EL (cell line): ENCODE measurements around the gene TAS1R1.

Experiments
- DNase-seq: peaks from one replicate; pipeline ENCODE4 v3.0.0-alpha.2; 2016

The TAS1R1 gene

DNA sequence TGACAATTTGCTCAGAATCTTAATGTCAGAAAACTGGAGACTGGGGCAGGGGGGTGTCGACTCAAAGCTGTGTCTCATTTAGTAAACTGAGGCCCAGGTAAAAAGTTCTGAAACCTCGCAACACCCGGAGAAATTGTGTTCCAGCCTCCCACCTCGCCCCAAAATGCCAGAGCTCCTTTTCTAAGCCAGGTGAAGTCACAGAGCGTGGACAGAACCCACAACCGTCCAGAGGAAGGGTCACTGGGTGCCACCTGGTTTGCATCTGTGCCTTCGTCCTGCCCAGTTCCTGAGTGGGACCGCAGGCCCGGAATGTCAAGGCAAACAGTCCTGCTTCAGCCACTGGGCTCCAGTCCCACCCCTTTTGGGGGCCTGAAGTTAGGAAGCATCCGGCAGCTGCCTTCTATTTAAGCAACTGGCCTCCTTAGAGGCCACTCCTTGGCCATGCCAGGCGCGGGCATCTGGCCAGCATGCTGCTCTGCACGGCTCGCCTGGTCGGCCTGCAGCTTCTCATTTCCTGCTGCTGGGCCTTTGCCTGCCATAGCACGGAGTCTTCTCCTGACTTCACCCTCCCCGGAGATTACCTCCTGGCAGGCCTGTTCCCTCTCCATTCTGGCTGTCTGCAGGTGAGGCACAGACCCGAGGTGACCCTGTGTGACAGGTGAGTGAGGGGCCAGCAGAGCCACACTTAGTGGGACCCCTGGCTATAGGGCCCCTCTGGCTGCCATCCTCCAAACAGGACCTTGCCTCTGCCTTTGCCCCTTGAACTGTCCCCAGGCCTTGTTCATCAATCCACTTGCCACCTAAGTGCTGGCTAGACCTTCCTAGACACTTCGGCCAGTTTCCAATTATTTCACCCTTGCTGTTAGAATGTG, at the start of gene TAS1R1:
Gene TAS1R1, plus strand, starts transcription at position 401 of the 872 bp plus-strand sequence. Its CDS starts 67 bp downstream, at position 468.
- peak; percentile 14 for DNase-seq

DNA sequence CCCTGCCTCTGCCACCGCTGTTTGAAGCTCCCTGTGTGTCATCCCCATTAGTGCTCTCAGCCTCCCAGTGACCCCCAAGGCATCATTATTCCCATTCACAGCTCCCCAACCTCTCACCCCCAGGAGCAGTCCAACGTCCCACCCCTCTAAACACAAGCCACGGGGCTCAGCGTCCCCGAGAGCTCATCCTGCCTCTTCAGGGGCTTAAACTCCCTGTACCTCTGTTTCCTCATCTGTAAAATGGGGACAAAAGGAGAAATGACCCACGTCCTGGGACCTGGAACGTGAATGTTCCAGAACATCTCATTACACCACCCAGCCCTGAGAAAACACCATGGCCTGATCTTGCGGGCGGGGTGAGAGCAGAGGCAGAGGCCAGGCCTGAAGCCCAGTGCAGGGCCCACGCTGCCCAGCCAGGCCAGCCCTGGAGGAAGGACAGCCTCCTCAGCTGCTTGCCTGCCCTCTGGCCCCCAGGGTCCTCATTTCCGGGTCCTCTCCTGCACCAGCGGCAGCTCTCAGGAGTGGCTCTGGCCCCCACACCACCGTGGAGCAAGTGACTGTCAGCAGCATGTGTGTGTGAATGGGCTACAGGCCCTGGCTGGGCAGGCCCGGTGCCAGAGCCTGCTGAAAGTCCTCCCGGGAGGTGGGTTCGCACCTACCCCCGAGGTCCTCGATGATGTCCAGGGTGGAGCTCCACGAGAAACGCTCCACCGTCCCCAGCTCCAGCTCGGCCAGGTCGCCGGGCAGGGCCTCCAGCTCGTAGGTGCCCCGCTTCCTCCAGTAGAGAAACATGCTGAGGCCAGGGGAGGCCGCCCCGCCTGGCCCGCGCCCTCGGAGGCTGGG, 49.5 kb upstream of the TAS1R1 start:
- DNase-seq, result no peak

DNA sequence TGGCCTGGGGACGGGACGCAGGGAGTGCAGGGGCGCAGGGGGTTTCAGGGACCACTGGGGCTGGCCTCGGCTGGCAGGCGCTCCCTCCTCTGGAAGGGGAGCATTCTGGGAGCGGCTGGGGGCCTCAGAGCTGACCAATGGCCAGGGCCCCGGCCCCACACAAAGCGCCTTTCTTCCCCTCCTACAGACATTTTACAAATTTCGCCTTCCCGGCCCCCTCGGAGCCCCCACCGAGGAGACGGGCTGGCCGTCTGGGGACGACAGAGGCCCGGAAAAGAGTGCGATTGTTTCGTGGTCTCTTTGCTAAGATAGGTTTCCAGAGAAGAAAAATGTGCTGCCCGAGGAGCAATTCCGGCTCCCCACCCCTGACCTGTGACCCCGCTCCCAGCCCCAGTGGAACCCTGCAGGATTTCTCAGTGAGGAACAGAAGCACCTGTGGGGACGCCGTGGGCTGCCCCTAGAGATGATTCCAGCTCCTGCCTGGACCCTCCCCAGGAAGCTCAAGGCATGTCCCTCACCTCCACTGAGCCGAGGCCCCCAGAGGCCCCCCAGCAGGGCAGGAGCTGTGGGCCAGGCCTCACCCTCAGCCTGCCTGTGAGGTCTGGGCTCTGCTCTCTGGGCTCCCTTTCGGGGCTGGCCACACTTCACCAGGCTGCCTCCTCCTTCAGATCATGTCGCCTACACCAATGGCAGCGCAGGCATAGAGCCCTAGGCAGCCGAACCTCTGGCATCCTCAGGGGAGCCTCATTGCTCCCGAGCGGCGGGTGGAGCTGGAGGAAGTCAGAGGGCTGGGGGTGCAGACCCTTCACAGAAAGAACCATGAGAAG, 48.7 kb upstream of the TAS1R1 start:
- no peak for DNase-seq

DNA sequence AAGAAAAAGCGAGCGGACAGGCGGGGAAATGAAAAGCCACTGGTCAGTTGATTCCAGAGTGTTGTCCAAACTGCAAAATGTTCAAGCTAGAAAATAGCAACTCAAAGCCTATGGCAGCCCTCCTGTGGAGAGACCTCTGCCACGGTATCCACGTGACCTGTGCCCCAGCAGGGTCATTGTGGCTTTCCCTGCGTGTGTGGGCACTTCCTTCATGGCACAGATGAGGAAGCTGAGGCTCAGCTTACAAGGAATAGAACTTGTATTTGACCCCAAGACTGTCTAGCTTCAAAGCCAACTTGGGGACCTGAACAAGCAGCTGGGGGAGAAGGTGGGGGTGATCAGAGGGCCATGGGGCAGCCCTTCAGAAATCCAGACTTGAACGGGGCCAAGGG, 48.1 kb upstream of the TAS1R1 start:
- DNase-seq, result no peak

DNA sequence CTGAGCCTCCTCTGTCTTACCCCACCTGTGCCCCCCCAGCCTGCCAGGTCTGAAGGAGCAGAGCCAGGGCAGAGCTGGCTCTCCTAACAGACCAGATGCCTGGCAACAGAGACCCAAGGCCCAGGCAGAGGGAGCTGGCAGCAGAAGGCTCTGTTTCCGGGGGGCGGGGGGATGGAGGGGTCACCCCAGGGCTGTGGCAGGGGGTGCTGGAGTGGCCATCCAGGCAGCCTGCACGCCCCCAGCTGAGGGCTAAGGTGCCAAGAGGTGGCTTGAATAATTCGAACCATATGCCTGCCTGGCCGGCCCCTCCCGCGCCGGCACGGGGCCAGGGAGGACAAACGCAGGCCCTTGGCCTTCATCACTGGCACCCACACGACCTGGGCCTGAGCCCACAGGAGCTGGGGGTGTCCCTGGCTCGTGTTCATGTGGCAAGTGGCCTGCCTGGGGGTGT, 47.6 kb upstream of the TAS1R1 start:
- no peak for DNase-seq

DNA sequence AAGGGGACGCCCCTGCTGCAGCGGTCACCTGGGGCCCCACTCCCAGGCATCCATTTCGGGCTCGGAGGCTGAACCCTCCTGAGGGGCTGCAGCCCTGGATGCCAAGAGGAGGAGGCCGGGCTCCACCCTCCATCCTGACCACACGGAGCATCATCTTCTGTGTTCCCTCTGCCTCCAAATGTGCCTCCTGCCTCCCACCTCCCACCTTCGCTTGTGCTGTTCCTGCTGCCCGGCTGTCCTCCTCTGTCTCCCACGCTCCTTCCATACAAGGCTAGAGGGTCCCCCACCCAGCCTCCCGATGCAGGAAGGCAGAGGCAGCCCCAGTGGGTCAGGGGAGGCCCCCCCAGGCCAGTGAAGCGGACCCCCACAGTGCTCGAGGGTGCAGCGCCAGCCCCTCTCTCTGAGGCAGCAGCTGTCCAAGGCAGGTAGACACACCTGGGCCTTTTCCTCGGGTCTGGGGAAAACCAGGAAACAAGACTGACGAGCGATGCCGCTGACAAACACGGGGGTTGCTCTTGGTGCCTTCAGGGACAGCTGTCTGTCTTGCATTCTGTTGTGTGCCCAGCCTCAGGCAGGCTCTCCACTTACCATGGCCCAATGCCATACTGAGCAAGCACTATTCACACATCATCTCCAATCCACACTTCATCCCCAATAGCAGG, 46.8 kb upstream of the TAS1R1 start:
- DNase-seq, result no peak

DNA sequence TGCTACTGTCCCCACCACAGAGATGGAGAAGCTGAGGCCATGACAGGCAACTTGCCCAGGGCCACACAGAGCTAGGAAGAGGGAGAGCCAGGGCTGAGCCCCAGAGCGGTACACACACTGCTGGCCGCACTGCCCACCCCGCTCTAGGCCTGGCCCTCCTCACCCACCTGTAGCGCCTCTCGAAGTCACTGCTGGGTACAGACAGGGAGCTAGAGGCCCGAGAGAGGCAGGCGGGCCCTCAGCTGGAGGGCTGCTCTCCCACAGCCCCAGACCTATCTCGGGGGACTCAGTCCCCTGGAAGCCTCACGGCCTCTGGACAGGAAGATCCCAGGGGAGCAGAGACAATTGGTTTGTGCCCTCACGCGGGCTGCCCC, 46.3 kb upstream of the TAS1R1 start:
- no peak for DNase-seq

DNA sequence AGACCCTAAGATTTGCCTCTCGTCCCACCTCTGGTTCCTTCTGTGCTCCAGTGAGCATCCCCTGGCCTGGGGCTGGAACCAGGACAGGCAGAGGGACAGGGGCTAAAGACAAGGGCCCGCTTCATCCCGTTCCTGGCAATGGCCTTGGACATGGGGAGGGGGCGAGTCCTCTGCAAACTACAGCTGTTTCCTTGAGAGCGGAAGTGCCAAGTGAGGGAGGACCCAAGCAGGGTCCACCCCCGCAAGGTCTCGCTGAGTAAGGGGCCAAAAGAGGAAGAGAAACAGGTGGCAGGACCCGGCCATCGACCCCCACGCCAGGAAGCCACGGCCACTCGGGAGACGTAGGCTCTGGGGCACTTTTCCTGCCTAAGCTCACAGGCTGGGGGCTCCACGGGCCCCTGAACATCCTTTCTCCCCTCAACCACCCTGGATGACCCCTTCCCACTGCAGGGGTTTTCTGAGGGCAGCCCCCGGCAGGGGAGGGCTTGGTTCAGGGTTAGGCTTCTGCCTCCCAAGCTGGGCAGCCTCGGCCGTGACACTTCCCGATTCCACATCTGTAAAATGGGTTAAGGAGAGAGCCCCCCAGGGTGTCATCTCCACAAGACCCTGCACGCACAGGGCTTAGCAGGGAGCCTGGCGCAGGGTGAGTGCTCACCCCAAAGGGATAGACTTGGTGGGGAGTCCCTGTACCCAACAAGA, 45.7 kb upstream of the TAS1R1 start:
- DNase-seq, result no peak

DNA sequence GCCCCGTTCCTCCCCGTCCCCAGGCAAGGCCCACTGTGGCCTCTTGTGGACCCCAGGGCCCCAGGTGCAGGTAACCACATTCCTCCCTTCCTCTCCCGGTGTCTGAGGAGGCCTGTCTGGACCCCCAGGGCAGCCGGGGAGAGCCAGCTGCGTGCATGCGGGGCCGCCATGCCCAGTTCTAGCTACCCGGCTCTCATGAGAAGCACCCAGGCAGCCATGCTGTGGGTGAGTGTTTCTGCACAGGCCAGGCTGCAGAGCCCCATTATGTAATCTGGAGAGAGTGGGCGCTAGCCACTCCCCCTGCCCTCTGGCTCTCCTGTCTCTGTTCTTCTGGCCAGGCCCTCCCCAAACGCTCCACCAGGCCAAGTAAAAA, 45.2 kb upstream of the TAS1R1 start:
- no peak for DNase-seq

DNA sequence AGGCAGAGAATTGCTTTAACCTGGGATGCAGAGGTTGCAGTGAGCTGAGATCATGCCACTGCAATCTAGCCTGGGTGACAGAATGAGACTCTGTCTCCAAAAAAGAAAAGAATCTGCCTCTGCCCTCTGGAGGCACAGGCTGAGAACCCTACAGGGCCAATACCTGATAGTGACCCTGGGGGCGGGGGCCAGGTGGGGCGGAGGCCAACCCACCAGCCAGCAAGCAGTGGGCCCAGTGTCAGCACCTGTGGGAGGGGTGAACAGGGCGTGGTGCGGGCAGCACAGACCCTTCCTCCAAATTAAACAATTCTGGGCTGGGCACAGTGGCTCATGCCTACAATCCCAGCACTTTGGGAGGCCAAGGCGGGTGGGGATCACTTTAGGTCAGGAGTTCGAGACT, 44.6 kb upstream of the TAS1R1 start:
- DNase-seq, result no peak

DNA sequence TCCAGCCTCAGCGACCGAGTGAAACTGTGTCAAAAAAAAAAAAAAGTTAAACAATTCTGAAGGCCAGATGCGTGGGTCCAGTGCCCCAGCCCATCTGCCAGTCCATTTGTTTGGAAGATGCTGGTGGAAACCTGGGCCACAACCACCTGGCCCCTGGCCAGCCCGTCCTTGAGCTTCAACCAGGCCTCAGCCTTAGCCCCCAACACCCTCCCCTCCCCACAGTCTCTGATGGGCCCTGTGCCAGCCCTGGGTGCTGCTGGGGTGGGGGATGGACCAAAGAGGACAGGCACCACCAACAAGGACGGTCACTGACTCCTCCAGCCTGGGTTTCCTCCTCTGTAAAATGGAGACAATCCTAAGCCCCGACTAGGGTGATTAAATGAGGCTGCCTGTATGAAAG, 44.1 kb upstream of the TAS1R1 start:
- no peak for DNase-seq

DNA sequence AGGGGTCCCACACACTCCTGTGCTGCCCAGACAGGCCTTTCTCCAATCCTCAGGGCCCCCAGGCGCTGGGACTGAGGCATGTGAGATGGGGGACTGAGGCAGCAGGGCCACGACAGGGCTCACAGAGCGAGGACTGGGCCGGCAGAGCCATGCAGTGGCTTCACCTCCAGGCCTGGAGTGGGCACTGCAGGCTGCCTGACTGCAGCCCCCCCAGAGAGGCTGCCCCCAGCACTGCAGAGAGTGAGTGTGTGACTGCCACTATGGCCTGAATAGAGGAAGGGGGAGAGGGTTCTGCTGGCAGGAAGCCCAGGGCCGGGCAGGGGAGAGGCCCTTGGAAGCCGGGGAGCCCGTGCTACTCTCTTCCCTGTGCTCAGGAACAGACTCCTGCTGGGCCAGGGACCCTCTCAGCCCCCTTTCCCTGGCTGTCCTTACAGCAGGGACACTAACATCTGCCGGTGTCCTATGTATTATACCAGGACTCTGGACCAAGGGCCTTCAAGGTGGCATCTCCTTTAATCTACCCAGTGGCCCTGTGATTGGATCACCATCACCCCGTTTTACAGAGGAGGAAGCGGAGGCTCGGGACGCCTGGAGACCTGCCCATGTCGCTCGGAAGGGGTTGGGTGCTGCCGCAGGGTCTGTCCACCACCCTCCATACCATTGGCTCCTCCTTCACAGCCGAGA, 43.4 kb upstream of the TAS1R1 start:
- DNase-seq, result no peak

DNA sequence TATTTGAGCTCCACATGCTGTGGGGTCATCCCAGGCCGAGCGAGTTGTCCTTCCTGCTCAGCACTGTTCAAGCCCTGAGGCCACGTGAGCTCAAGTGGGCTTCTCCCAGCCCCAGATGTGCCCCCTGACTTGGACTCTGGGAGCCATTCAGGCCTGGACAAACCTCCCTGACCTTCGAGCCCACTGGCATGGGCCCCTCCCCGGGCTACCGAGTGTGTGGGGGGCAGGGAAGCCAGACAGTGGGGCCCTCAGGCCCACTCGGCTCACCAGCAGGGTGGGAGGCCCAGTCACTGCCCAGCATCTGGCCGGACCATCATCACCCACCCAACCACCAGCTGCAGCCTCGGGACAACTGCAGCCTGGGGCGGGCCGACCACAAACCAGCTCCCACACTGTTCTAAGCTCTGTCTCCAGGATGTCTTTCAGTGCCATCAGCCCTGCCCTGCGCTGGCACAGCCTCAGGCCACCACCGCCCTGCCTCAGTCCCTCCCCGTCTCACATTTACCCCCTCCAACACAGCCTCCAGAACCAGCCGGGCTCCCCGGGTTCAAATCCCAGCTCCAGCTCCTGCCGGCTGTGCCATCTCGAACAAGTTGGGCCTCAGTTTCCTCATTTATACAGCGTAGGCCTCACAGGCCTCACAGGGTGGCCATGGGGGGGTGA, 42.7 kb upstream of the TAS1R1 start:
- DNase-seq, result no peak

DNA sequence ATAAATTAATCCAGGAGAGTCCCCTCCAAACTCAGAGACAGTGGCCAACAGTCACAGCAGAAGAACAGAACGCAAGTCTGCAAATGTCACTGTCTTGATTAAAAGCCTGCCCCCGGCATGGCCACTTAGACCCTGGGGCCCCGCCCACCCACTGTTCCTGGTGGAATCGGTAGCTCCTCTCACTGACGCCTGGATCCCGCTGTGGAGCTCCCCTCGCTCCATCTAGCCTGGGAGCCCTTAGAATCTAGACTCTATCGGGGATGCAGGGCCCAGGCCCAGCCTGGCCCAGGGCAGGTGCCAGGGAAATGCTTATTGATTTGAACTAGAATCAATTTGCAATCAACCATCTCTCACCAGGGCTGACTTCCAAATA, 42.2 kb upstream of the TAS1R1 start:
- DNase-seq, result no peak

DNA sequence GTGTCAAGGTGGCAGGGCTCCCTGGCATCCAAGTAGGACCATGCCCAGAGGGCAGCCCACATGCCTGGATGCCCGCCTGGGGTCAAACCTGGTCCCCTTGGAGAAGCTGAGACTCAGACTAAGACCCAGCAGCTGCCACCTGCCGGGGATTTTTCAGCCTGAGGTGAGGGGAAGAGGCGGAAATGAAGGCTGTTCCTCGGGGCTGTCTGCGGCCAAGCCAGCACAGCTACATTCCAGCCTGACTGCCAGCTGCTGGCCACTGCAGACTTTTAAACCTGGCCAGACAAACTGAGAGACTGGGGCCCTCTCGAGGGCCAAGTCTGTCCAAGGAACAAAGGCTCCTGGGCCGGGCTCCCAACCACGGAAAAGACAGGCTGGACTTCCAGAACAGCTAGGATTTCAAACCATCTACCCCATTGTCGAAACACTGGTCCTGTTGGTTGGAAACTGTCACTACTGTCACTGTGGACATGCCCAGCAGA, 41.7 kb upstream of the TAS1R1 start:
- DNase-seq, result no peak

DNA sequence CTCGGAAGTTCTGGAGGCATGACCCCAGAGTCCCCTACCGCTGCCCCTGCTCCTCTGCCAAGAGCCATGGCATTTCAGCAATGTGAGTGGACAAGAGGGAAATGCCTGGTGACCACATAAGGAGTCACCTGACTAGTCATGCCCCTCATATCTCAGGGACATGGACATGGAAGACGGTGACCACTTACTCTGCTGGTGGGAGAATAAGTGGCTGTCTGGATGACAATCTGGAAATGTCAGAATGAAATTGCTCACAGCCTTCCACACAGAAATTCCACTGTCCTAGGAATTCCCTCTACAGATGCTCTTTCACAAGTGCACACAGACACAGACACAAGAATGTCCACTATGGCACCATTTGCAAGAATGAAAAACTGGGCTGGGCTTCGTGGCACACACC, 39.3 kb upstream of the TAS1R1 start:
- DNase-seq, result peak; percentile 50

DNA sequence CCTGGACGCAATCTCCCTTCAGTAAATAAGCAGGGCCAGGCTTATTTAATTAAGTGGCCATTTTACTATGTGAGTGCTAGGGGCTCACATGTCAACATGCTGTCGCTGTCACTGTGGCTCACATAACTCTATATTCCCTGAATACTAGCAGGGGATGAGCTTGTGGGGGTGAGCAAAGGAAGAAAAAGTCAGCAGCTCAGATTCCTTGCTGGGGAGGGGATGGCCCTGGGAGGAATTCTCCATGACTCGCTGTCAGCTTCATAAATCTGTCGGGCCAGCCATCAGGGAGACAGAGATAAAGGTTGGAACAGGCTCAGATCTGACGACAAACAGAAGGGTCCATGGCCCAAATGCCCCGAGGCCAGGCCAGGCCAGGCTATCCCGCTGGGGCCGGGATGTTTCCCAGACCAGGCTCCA, 37.7 kb upstream of the TAS1R1 start:
- peak; percentile 45 for DNase-seq

DNA sequence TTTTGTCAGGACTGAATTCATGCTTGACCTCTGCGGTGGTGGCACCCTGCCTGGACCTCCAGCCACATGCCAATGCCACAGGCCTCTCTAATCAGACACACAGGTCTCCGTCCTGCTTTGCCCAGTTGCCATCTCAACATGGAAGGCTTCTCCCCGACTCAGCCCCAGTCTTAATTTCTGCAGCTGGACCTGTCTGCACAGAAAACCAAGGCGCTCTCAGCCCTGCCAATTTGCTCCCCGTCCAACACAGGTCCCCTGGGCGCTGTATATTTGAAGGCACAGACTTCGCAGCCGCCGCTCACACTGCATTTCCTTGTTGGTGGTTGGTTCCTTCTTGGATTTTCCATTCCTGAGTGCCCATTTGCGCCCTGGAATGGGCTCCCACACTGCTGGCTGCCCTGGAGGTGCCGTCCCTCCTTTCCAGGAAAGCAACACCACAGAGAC, 35.6 kb upstream of the TAS1R1 start:
- DNase-seq, result no peak

DNA sequence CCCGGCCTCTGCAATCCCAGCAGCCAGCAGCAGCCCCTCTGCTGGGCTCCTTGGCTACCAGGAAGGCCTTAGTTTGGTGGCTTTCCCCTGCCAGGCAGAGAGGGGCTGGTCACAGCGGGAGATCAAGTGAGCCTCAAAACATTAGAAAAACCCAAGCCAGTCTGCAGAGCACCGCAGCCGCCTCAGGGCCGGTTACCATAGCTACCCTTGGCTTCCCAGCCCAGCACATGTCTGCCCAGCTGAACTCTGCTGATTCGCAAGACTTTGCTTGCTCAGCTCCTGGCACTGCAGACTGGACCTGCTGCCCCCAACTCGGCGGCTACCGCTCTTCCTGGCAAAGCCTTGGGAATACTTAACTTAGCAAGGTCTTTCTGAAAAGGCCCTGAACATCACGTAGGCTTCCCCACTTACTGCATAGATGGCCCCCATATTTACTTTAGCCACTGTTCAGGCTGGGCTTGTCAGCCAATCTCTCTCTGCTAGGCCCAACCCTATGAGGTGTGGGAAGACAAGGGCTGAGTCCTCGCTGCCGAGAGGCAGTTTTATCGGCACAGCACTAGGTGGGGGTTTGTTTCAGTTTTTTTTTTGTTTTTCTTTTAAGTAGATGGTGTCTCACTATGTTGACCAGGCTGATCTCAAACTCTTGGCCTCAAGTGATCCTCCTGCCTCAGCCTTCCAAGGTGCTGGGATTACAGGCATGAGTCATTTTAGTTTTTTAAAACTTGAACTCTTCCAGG, 35.0 kb upstream of the TAS1R1 start:
- peak; percentile 89 for DNase-seq

DNA sequence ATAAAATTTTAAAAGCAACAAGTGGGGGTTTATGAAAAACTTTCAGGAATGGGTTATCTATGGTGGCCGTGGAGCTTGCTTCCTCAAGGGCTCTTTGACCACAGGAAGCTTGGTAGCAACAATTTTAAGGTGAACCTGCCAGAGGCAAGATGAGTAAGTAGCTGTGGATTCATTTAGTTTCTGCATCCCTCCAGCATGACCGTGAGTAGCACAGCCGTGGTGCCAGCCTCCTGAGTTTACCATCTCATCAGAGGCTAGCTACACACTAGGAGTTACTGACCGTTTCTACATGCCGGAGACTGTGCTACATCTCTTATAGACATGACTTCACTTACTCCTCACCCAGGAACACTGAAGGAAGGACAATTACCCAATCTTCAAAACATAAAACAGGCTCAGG, 33.6 kb upstream of the TAS1R1 start:
- DNase-seq, result peak; percentile 73
